ENCODE measurements around the gene CALM3.

DNA sequence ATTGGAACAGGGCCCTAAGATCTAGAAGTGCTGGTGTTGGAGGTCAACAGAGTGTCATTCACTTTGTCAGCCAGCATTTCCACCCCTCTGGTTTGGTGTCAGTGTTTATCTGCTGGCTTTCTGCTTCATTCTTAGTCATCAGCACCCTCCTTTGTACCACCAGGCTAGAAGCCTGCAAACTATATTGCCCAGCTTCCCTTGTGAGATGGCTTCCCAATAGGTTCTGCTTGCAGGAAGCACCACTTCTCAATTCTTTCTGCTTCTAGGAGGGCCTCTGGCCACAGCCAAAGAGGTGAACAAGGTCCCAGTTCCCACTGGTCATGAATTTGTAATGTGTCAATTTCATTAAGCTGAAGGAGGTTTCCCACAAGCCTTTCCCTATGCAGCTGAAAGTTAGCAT, 36.4 kb upstream of the CALM3 start:
- no peak for TF ChIP-seq TARDBP (IDR thresholded peaks at IDR 0.05)
- no peak for TF ChIP-seq FOXA1 (IDR thresholded peaks at IDR 0.05)
- TF ChIP-seq FOXK2 (IDR thresholded peaks at IDR 0.05): no peak
- TF ChIP-seq FOXM1 (IDR thresholded peaks at IDR 0.05; ENCODE audit: borderline replicate concordance): no peak
- no peak for TF ChIP-seq ARNT (IDR thresholded peaks at IDR 0.05)
- no peak for TF ChIP-seq ELF4 (IDR thresholded peaks at IDR 0.05)
- TF ChIP-seq, protein P1, sequence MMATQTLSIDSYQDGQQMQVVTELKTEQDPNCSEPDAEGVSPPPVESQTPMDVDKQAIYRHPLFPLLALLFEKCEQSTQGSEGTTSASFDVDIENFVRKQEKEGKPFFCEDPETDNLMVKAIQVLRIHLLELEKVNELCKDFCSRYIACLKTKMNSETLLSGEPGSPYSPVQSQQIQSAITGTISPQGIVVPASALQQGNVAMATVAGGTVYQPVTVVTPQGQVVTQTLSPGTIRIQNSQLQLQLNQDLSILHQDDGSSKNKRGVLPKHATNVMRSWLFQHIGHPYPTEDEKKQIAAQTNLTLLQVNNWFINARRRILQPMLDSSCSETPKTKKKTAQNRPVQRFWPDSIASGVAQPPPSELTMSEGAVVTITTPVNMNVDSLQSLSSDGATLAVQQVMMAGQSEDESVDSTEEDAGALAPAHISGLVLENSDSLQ (IDR thresholded peaks at IDR 0.05): no peak
- TF ChIP-seq CTBP1 (IDR thresholded peaks at IDR 0.05; ENCODE audit: borderline replicate concordance): no peak
- TF ChIP-seq SUZ12 (IDR thresholded peaks at IDR 0.05): no peak
- no peak for TF ChIP-seq SP1 (IDR thresholded peaks at IDR 0.05)
- TF ChIP-seq L3MBTL2 (conservative IDR thresholded peaks at IDR 0.05): no peak
- no peak for TF ChIP-seq ZNF384 (IDR thresholded peaks at IDR 0.05)
- no peak for TF ChIP-seq BHLHE40 (IDR thresholded peaks at IDR 0.05; ENCODE audit: borderline replicate concordance)
- TF ChIP-seq HDGF (IDR thresholded peaks at IDR 0.05; ENCODE audit: borderline replicate concordance): no peak

All from HEK293T (cell line).